ENCODE measurements around the gene C3orf70.

C3orf70 gene

GRCh38 chr3:185028121-185028520 is 124.7 kb downstream of the C3orf70 start:
- peaks cover 9% of the 10 kb centered on the region for H3K9me3 Mint-ChIP-seq
- H3K27ac Mint-ChIP-seq: no peak overlapping the region
- no peak for DNase-seq
- no peaks in the 10 kb centered on the region for H3K27me3 Mint-ChIP-seq (ENCODE audit: low read depth, poor library complexity)
- H3K4me3 Mint-ChIP-seq: no peak overlapping the region
- no peaks in the 10 kb centered on the region for H3K4me1 Mint-ChIP-seq
- TF ChIP-seq, protein P1, sequence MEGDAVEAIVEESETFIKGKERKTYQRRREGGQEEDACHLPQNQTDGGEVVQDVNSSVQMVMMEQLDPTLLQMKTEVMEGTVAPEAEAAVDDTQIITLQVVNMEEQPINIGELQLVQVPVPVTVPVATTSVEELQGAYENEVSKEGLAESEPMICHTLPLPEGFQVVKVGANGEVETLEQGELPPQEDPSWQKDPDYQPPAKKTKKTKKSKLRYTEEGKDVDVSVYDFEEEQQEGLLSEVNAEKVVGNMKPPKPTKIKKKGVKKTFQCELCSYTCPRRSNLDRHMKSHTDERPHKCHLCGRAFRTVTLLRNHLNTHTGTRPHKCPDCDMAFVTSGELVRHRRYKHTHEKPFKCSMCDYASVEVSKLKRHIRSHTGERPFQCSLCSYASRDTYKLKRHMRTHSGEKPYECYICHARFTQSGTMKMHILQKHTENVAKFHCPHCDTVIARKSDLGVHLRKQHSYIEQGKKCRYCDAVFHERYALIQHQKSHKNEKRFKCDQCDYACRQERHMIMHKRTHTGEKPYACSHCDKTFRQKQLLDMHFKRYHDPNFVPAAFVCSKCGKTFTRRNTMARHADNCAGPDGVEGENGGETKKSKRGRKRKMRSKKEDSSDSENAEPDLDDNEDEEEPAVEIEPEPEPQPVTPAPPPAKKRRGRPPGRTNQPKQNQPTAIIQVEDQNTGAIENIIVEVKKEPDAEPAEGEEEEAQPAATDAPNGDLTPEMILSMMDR (IDR thresholded peaks at IDR 0.05): no peak
- peaks cover 68% of the 10 kb centered on the region for H3K36me3 Mint-ChIP-seq (ENCODE audit: low read depth)
